ENCODE results near the gene MAP3K4. TPM values are rescaled to one million over a fixed set of nuclear protein-coding genes. Genes with fewer than 3 reads are reported as not detected.
A peak's percentile ranks its signal among the peaks of the same experiment; 100 is the strongest.

The MAP3K4 gene
- total RNA-seq, 6 donors from 2014 or later: 23.7 to 52.1 (median 40.5) TPM

DNA sequence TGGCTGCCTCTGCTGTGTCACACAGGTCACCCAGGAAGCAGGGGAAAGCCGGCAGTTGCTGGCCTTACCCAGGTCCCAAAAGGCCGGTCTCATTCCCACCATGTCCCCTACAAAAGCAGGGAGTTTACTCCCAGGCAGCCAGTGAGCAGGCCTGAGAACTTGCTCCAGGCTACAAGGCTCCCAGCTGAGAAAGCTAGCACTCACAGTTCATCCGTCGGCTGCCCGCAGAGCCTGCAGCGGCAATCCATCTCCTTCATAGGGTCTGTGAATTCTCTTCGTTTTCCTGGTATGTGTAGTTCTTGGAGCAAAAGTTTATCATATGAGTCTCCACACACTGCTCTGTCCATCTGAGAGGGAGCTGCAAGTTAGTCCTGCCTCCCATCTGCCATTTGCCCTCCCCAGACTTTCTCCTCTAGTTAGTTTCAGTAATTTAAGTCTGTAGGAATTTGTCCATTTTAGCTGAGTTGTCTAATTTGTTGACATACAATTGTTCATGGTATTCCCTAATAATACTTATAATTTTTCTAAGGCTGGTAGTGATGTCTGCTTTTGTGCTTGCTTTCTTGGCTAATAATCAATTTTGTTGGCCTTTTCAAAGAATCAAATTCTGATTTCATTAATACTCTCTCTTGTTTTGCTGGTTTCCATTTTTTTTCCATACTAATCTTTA, 135.6 kb downstream of the MAP3K4 start:
- Histone ChIP-seq H3K4me3 (no peak overlapping the region), H3K9me3 (peaks cover 3 to 12% (median 8%) of the 10 kb centered on the region in 4 donors), H3K27ac (no peak overlapping the region), H3K27me3 (no peaks in the 10 kb centered on the region), H3K4me1 (no peaks in the 10 kb centered on the region), H3K36me3 (peaks cover 0 to 48% (median 0%) of the 10 kb centered on the region in 4 donors)
- ATAC-seq (ENCODE audit: low FRiP score in 2 of 2) (no peak), DNase-seq (peak in 1 of 2 donors; percentile 10)
- TF ChIP-seq POLR2A (IDR thresholded peaks at IDR 0.05) (no peak), POLR2AphosphoS5 (IDR thresholded peaks at IDR 0.05) (no peak), EP300 (IDR thresholded peaks at IDR 0.05) (no peak)
- TF ChIP-seq, protein P1, sequence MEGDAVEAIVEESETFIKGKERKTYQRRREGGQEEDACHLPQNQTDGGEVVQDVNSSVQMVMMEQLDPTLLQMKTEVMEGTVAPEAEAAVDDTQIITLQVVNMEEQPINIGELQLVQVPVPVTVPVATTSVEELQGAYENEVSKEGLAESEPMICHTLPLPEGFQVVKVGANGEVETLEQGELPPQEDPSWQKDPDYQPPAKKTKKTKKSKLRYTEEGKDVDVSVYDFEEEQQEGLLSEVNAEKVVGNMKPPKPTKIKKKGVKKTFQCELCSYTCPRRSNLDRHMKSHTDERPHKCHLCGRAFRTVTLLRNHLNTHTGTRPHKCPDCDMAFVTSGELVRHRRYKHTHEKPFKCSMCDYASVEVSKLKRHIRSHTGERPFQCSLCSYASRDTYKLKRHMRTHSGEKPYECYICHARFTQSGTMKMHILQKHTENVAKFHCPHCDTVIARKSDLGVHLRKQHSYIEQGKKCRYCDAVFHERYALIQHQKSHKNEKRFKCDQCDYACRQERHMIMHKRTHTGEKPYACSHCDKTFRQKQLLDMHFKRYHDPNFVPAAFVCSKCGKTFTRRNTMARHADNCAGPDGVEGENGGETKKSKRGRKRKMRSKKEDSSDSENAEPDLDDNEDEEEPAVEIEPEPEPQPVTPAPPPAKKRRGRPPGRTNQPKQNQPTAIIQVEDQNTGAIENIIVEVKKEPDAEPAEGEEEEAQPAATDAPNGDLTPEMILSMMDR (IDR thresholded peaks at IDR 0.05): no peak
- WGBS, 2 donors: 96 to 99% methylated on average over 6 of the region's 7 CpGs

DNA sequence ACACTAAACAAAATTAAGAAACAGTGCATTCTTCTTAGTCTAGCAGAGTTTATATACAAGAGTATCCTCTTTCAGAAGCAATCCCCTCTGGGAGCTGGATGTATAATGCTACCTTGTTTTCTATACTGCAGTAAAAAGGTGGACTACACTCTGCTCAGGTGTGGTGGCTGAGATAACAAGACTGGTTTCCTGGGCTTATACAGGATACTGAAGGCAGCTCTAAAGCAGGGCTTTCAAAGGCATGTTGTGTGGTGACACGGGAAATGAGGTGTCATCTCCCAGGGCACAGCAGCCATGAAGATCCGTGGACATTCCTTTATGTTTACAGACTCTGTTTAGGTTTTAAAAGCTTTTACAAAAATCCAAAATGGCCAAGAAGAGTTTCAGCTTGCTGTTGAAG, 136.7 kb downstream of the MAP3K4 start:
- no peak for TF ChIP-seq POLR2A (IDR thresholded peaks at IDR 0.05)
- TF ChIP-seq POLR2AphosphoS5 (IDR thresholded peaks at IDR 0.05): no peak
- no peak for TF ChIP-seq EP300 (IDR thresholded peaks at IDR 0.05)
- TF ChIP-seq, protein P1 (IDR thresholded peaks at IDR 0.05): no peak
- 84 to 91% methylated on average over 2 of the region's 2 CpGs for WGBS, 2 donors
- ATAC-seq (ENCODE audit: low FRiP score in 2 of 2) (no peak), DNase-seq (no peak)
- no peaks in the 10 kb centered on the region for H3K4me1 ChIP-seq
- no peak overlapping the region for H3K27ac ChIP-seq
- H3K36me3 ChIP-seq: peaks cover 0 to 49% (median 0%) of the 10 kb centered on the region in 4 donors
- H3K4me3 ChIP-seq: no peak overlapping the region
- peaks cover 3 to 7% (median 5%) of the 10 kb centered on the region in 4 donors for H3K9me3 ChIP-seq
- H3K27me3 ChIP-seq: no peaks in the 10 kb centered on the region

DNA sequence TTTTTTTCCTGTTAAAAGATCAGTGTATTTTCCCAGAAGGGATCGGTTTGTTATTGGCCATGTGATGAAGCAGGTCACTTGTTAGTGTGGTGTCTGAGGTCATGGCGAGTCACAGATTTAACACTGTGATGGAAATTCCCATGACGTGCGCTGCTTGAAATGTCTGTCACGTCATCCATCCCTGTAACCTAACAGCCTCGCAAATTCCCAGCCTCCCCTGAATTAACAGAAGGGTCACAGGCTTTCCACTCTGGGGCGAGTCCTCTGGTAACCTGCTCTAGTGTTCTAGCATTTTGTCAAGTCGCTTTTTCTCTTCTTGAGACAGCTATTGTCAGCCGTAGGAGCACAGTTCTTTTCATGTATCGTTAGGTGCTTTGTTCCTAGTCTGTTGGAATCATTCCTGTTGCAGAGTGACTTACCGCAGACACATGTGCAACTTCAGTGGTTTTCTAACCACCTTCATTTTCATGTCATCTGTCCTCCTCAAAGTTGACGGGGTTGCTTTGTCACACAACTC, 137.2 kb downstream of the MAP3K4 start:
- Histone ChIP-seq H3K4me3 (no peak overlapping the region), H3K36me3 (peaks cover 0 to 46% (median 0%) of the 10 kb centered on the region in 4 donors), H3K4me1 (no peaks in the 10 kb centered on the region), H3K9me3 (peaks cover 0 to 2% (median under 1%) of the 10 kb centered on the region in 4 donors), H3K27me3 (no peaks in the 10 kb centered on the region), H3K27ac (no peak overlapping the region)
- DNase-seq (no peak), ATAC-seq (ENCODE audit: low FRiP score in 2 of 2) (no peak)
- TF ChIP-seq, protein P1 (IDR thresholded peaks at IDR 0.05): no peak
- no peak for TF ChIP-seq POLR2AphosphoS5 (IDR thresholded peaks at IDR 0.05)
- 86 to 91% methylated on average over 12 of the region's 12 CpGs for WGBS, 2 donors

DNA sequence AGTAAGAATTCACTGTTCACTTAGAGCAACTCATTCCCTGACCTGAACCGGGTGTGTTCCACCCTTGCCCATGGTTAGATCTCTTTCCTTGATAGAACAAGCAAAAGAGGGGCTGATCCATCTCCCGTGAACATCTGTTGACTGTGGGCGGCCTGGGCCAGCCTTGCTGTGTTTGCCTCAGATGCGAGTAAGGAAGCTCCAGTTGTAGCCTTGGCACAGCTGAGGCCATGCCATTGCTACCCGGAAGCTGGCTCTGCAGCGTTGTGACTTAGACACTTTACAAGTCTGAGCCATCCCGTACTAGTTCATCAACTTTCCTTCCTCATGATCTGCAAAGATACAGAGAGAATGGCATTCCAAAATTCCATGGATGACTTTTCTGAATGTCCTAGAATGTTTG, 139.0 kb downstream of the MAP3K4 start:
- ATAC-seq (ENCODE audit: low FRiP score in 2 of 2) (no peak), DNase-seq (no peak)
- Histone ChIP-seq H3K27me3 (no peaks in the 10 kb centered on the region), H3K9me3 (no peaks in the 10 kb centered on the region), H3K36me3 (peaks cover 0 to 36% (median 3%) of the 10 kb centered on the region in 4 donors), H3K4me1 (no peaks in the 10 kb centered on the region), H3K27ac (no peak overlapping the region), H3K4me3 (no peak overlapping the region)
- 95 to 97% methylated on average over 7 of the region's 7 CpGs for WGBS, 2 donors
- TF ChIP-seq POLR2A (IDR thresholded peaks at IDR 0.05) (no peak), EP300 (IDR thresholded peaks at IDR 0.05) (no peak), POLR2AphosphoS5 (IDR thresholded peaks at IDR 0.05) (no peak)
- TF ChIP-seq, protein P1 (IDR thresholded peaks at IDR 0.05): no peak
